DMS79 treated with DMSO at 0.1 percent for 48 hours (cell line): ENCODE measurements around the gene DUOX2.
"Not testable (repeated sequence)": the region's sequence is repeated elsewhere in the genome, so short reads cannot be mapped to it uniquely, and the experiment has no call there.

Source experiments
- DNase-seq: peaks from one replicate; lab custom pipeline; 2025; lab: John Stamatoyannopoulos, UW

The DUOX2 gene

DNA sequence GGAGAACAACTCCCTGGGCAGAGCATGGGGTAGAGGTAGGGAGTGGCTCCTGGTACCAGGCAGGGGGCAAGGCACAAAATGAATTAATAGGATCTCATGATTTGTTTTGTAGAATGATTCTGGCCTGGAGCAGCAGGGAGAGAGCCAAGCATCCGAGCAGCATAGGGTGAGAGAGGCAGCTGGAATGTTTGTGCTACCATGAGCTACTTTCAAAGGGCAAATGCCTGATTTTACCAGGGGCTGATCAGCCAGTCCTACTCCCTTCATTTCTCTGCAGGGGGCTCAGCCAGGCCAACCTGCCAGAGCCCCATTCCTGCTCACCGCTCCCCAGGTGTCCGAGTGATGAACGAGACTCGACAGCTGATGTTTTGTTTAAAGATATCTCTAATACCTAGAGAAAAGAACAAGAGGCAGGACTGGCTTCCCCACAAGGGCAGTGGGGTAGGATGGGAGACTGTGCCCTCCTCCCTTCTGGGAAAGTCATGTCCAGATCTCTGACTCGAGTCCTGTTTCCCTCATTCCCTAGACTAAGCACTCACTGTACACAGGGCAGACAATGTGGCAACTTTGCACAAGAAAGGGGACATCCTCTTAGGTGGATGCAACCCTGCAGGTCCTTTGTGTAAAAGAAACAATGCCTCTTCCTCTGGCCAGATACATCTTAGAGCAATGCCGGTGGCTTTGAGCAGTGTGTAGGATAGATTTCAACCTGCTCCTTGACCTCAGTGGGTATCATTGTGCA, 12.9 kb downstream of the DUOX2 start:
- no peak for DNase-seq

DNA sequence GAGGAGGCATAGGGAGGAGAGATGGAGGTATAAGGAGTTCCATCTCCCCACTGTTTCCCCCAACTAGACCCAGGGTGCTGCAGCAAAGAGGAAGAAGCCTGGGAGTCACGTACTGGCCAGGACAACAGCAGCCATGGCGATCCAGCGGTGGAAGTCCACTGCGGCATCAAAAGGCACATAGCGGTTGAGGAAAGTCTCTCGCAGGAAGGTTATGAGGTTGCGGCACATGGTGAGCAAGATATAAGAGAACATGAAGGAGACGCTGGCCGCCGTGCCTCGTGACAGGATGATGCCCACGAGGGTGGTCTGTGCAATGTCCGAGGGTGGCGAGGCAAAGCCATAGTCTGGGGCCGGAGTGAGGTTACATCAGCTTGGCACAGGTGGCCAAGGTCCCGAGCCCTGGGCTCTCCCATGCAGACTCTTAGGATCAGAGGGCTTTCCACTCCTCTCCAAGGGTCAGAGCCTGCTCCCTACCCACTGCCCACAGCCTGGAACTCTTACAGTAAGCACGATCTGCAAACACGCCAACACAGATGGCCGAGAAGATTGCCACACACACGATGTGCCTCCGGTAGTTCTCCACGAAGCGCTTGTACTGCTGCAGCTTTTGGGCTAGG, 14.3 kb downstream of the DUOX2 start:
- DNase-seq = no peak

DNA sequence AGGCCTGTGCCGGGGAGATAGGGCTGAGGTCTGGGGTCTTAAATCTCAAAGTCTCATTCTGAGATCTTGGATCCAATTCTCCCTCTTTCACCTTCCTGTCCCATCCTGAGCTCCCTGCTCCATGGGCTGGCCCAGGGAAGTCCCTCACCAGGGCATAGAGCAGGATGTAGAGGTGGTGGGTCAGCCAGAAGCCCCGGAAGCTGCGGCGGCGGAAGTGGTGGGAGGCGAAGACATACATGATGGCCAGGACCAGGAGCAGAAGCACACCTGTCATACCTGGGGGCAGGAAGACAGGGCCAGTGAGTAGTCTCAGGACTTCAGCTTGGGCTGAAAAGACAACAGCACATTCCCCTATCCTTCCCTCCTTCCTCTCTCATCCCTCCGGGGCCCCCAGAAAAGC, 16.5 kb downstream of the DUOX2 start:
- no peak for DNase-seq

DNA sequence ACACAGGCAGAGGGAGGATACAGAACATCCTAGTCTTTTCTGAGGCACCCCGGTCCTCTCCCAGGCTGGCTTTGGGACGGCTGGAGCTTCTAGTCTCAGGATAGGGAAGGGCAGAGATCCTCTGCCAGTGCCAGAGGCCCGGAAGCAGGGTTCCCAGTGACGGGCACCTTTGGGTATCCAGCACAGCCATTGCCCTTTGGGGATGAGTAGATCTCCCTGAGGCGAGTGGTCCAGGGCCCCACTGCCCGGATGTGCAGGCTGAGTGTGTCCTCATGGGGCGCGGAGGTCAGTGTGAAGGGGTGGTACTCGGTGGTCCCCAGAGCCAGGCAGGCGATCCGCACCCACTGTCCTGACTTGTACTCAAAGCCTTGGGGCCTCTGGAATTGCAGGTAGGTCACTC, 18.3 kb downstream of the DUOX2 start:
- no peak for DNase-seq

DNA sequence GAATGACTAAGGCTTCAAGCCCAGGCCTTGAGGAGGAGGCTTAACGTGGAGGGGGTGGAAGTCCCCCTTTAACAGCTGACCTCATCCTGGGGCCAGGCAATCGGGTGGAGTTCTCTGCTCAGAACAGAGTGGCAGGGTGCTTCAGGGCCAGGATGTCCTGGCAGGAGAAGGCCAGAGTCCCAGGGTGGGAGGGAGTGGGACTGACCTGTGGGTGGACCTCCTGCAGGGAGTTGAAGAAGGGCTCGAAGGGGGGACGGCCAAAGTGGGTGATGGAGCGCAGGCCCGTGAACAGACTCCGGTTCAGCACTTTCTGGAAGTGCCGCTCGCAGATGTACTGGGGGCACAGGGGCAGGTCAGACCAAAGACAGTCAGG, 19.6 kb downstream of the DUOX2 start:
- no peak for DNase-seq

DNA sequence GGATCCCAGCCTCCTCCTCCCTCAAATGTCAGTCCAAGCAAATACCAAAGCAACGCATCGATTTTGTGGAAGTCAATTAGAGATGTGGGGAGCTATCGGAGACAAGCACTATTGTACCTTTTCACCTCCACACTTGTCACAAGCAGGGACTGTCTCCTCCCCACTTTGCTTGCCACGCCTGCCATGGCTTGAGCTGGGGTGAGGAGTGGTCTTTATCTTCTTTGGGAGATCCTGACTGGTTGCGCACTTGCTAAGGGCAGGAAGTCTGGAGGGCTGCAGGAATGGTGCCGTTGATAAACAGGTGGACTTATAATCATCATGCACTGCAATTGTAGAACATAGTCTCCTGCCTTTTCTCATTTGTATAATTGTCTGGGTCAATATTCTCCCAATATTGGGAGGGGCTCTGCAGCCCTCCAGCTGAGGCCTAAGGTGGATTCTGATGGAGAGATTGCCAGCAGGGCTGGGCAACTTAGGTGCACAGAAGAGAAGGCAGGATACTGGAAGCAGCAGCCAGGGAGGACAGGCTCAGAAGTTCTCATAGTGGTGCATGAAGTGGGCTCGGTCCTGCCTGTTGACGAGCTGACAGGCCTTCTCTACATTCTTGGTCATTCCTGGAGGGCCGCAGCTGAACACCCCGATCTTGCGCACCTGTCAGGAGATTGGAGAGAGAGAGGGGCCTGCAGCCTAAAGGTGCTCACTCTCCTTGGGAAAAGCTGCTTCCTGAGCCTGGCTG, 20.2 kb downstream of the DUOX2 start:
- DNase-seq = no peak

DNA sequence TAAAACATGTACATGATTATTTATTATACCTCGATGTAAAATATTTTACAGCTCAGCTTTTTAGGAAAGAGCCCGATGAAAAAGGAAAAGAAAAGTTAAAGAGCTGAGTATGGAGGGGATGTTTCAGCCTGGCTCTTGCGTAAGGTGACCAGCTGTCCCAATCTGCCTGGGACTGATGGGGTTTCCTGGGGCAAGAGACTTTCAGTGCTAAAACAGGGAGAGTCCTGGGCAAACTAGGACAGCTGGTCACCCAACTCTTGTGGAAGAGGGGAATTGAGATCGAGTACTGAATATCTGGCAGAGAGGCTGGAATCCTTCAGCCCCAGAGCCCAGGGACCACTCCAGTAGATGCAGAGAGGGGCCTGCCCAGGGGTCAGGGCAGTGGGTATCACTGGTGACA, 21.0 kb downstream of the DUOX2 start:
- no peak for DNase-seq

DNA sequence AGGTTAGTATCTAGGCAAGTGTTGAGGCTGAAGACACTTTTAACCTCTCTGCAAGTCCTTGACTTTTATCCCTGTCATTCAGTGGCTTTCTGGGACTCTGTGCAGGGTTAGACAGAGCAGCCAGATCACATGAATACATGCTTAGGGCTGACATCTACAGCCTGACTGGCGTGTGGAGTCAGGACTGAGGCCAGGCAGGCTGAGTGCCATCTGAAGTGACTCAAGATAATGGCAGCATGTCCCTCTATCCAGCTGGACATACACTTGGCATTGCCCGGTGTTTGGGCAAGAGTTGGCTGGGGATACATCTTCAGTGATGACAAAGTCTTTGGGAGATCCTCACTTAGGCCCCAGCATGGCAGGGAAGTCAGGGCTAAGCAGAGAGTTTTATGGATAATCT, 22.4 kb downstream of the DUOX2 start:
- DNase-seq = no peak

DNA sequence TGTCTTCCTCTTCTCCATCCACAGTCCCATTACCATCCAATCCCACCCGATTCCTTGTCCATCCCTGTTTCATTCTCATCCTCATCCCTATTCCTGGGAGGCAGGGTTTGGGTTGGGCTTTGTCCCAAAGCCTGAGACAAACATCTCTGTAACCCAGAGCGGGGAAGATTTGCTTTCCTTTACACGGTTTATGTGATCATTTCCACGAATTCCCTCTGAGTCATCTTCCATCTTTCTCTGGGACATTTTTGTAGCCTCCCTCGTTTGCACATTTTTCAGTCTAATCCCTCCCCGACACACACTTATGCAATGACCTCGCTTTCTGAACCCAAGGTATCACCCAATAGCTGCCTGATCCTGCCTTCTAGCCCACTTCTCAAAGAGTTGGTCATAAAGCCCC, 22.8 kb downstream of the DUOX2 start:
- no peak for DNase-seq

DNA sequence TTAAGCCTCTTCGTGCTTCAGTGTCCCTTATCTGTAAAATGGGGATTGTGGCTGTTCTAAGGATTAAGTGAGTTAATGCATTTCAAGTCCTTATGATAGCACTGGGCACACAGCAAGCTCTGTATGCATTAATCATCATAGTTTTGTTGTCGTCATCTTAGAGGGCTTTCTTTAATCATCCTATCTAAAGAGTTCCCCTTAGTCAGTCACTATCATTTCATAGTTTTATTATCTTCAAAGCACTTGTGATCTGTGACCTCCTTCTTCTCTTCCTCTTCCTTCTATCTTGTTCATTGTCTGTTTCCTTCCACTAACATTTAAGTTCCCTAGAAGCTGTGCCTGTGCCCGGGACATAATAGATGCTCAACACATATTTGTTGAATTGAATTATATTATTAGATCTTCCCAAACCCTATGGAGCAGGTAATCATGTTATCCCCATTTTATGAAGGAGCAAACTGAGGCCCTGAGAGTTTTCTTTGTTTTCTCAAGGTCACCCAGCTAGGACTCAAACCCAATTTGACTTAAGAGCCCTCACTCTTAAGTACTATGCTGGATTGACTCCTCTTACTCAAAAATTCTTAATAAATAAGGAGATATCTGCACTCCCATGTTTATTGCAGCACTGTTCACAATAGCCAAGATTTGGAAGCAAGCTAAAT, 24.1 kb downstream of the DUOX2 start:
- DNase-seq = no peak

DNA sequence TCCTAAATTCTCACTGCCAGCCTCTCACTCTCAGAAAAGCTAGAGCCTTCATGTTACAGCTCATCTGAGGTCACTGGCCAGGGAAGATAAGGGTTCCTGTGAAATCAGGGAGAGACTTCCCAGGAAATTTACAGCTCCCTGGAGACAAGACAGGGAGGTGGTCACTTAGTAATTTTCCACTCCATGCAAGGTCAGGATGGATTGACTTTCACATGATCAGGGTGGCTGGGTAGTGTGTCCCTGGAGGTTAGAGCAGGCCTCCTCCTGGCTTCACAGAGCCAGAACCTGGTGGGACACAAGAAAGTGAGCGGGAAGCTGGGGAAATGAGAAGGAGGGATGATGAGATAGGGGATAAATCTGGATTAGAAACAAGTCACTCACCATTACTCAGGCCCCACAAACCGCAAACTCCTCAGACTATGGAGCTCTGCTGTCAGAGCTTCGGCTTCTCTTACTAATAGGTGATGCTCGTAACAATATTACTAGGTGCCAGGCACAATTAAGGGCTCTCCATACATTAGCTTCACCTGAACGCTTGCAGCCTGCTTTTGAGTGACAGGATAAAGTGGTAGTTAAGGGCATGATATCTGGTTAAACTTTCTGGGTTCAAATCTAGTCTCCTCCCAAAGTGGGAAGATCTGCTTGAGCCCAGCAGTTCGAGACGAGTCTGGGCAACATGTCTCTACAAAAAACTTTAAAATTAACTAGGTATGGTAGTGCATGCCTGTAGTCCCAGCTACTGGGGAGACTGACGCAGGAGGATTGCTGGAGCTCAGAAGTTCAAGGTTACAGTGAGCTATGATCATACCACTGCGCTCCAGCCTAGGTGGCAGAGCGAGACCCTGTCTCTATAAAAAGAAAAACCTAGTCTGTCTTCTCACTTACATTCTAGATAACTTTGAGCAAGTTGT, 24.9 kb downstream of the DUOX2 start:
- DNase-seq = no peak

DNA sequence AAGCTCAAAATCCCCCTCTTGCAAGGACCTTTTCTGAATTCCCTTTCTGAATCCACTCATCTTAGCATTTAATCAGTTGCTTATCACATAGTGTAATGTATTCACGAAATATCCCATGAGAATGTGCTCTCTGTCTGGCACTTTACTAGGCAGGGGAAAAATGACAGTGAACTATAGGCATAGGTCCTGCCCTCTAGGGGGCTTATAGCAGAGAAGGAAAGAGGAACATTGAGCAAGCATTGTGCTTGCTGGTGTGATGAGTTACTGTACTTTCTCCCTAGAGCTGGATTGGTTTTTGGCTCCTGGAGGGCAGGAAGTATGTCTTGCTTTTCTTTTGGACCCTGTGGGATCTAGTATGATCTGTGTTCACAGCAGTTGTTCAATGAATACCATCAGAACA, 26.5 kb downstream of the DUOX2 start:
- DNase-seq = no peak

DNA sequence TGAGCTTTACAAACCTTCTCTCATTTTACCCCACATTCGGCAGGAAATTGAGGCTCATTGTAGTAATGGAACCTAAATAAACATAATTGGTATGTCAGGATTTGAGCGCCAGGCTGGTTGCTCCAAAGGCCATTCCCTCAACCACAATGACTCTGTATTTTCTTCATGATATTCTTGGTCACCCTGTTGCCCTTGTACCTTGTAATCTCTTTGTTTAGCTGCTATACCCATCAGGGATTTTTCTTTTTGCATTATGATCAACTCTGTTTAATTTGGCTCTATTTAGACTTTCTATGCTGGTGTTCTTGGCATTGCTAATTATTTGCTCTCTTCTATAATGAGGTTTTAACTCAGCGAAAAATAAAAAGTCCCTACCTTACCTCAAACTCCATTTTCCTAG, 29.8 kb downstream of the DUOX2 start:
- no peak for DNase-seq

DNA sequence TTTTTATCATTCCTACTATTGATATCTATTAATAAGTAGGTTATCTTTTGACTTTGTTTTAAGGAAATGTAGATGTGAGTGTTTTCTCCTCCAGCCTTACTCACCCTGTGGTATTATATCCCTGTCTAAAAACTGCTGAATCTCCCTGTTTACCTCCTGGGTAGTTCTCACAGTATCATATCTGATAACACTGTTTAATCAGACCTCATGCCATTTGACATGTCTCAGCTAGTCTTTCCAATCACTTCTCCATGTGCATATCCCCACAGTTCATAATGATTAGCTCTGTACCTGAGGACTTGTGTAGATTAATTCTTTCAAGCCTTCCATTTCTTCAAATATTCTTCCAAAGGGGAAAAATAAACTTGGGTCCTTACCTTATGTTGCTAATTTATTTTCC, 30.7 kb downstream of the DUOX2 start:
- no peak for DNase-seq

DNA sequence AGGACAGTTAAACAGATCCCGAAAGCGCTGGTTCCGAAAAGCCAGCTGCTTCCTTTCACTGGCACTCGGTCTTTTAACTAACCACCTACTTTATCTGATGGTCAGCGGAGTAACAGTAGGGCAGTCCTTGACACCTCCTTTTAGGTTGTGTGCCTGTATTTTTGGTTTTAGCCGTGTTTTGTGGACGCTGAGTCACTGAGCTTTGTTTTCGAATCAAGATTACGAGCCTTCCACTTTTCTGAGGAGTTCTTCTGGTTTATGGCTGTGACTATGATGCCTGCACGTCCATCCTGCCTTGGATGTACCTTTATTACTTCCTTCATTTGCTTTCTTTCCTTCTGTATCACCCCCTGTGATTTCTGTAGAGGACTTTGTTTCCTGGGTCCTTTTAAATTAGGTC, 31.6 kb downstream of the DUOX2 start:
- not testable (repeated sequence) for DNase-seq

DNA sequence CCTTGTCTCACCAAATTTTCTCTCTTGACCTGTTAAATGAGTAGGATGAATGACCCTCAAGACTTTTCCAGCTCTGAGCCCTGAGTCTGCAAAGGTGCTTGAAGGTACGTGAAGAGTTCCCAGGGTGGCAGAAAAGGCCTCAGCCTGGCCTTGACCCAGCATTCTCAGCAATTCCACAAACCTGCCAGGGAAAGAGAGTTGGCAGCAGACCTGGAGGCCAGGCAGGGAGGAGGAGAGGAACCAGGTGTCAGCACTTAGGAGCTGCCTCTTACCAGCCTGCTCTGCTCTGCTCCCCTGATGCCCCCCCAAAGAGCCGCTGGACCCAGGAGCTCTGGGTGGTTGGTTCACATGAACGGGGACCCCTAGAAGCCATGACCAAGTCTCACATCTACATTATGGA, 33.4 kb downstream of the DUOX2 start:
- DNase-seq = peak; percentile 28

DNA sequence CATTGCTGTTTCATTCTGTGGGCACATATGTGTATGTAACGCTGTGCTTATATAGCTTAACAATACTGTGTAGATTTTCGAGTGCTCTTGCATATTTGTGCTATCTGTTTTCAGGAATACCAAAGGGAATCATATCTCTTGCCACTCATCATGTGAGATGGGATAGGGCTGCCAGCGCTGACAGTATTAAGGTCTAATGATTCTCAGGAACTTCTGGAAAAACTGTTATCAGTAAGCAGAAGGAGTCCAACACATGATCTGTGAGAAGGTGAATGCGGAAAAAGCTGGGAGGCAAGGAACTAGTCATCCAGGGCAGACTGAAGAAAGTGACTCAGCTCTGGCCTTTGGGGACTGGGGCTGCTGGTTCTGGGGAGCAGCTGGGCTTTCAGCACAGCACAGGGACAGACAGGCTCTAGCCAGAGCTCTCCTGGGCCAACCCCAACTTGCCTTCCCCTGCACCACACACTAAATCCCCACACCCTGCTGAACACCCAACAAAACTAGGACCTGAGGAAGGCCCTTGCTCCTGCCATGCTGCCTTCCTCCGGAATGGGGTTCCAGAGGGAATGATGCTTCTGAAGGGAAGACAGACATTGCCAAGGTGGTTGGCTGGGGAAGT, 34.2 kb downstream of the DUOX2 start:
- DNase-seq = not testable (repeated sequence)

DNA sequence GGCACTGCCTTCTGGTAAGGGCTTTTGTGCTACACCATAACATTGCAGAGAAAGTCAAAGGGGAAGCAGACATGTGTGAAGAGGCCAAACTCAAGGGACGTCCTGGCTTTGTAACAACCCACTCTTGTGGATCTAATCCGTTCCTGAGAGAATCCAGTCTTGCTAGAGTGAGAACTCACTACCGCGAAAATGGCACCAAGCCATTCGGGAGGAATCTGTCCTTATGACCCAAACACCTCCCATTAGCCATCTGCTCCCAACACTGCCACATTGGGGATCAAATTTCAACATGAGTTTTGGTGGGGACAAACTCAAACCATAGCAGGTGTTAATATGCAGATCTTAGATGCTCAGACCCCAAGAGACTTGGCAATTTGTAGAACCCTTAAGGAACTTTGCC, 34.8 kb downstream of the DUOX2 start:
- peak; percentile 11 for DNase-seq

DNA sequence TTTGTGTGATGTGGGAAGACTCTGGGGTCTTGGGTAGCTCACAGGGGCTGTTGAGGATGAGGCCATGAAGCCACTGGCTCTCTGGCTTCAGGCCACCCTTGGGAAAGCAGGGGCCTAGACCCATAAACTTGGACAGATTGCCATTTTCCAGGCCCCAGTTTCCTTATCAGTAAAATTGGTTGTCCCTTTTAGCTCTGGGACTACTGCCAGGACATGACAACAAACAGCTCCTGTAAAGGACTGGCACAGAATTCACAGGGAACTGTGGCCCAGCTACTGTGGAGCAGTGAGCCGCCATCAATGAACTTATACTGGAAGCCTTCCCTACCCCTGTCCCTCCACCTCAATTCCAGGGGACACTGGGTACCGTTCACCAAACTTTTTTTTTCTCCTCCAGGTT, 36.6 kb downstream of the DUOX2 start:
- DNase-seq = not testable (repeated sequence)

DNA sequence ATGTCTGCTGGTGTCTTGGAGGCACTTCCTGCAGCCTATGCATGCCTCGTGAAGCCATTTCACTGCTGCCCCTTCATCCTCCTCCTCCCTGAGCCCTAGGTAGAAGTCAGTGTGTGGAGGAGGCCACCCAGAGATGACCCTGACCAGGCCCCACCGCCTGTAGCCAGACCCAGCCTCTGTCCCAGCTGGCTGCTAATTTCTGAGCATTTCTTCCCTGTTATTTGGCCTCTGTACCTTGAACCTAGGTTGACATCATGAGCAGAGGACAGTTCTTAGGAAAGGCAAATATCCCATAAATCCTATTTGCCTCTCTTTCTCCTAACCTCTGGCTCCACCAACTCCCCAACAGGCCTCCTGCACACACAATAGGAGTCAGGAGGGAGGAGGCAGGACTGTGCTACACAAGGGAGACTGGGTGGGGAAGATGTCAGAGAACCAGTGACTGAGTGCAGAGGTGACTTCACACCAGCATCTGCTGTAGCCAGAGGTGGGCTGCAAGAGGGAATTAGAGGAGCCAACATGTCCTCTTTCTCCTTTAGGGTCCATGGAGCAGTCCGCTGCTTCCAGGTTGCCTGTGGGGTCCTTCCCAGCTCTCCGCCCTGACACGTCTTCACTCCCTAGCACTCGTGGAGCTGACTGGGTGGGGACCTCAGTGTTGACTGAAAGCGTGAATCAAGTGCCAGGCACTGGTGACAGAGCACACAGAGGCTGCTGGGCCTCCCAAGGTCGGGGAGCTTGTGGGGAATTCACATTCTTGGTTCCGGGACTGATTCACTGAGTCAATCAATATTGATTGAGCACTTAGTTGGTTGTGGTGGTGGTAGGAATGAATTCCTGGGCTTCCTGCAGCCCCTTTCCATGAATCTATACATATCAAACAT, 38.3 kb downstream of the DUOX2 start:
- not testable (repeated sequence) for DNase-seq
